ENCODE measurements around the gene CD34.
"Not testable (repeated sequence)": the region's sequence is repeated elsewhere in the genome, so short reads cannot be mapped to it uniquely, and the experiment has no call there.

CD34 gene

GRCh38 chr1:207910591-207911354 is at the start of gene CD34:
Gene CD34 (minus strand): TSS chr1:207911125. CDS start chr1:207911080, 45 bp downstream.
- DNase-seq, result peak; percentile 41

GRCh38 chr1:207960346-207960745 is 49.4 kb upstream of the CD34 start:
- DNase-seq, result no peak

GRCh38 chr1:207959910-207960309 is 49.0 kb upstream of the CD34 start:
- no peak for DNase-seq

GRCh38 chr1:207959141-207959825 is 48.4 kb upstream of the CD34 start:
- DNase-seq, result no peak

GRCh38 chr1:207958376-207959139 is 47.6 kb upstream of the CD34 start:
- no peak for DNase-seq

GRCh38 chr1:207956986-207957385 is 46.1 kb upstream of the CD34 start:
- no peak for DNase-seq

- no peak for DNase-seq
Measured at GRCh38 chr1:207954104-207954503, 43.2 kb upstream of the CD34 start.

GRCh38 chr1:207952617-207953542 is 42.0 kb upstream of the CD34 start:
- DNase-seq, result peak; percentile 43

- no peak for DNase-seq
Measured at GRCh38 chr1:207951652-207952051, 40.7 kb upstream of the CD34 start.

- no peak for DNase-seq
Measured at GRCh38 chr1:207950750-207951149, 39.8 kb upstream of the CD34 start.

GRCh38 chr1:207949571-207950195 is 38.8 kb upstream of the CD34 start:
- DNase-seq, result no peak

- no peak for DNase-seq
Measured at GRCh38 chr1:207948536-207949250, 37.8 kb upstream of the CD34 start.

- no peak for DNase-seq
Measured at GRCh38 chr1:207946756-207947155, 35.8 kb upstream of the CD34 start.

GRCh38 chr1:207944571-207944970 is 33.6 kb upstream of the CD34 start:
- DNase-seq, result no peak

GRCh38 chr1:207942337-207942741 is 31.4 kb upstream of the CD34 start:
- DNase-seq, result not testable (repeated sequence)

- DNase-seq, result no peak
Measured at GRCh38 chr1:207941665-207942064, 30.7 kb upstream of the CD34 start.

- DNase-seq, result no peak
Measured at GRCh38 chr1:207938016-207938415, 27.1 kb upstream of the CD34 start.

GRCh38 chr1:207937204-207937603 is 26.3 kb upstream of the CD34 start:
- no peak for DNase-seq

- DNase-seq, result no peak
Measured at GRCh38 chr1:207935166-207935583, 24.2 kb upstream of the CD34 start.

GRCh38 chr1:207933205-207933800 is 22.4 kb upstream of the CD34 start:
- no peak for DNase-seq

GRCh38 chr1:207926984-207927383 is 16.1 kb upstream of the CD34 start:
- no peak for DNase-seq
